GM21390 (cell line): ENCODE data around the gene MTFMT.
A peak's percentile ranks its signal among the peaks of the same experiment; 100 is the strongest.
"Not testable (repeated sequence)": the region's sequence is repeated elsewhere in the genome, so short reads cannot be mapped to it uniquely, and the experiment has no call there.

ENCODE experiments used
- ATAC-seq: cut with Tn5 transposase; IDR thresholded peaks from one replicate; pipeline ENCODE4 v1.9.1; 2021; ENCODE audit not compliant: unreplicated experiment

MTFMT gene

GRCh38 chr15:65060641-65061397, 31.4 kb upstream of the MTFMT start:
- ATAC-seq: no peak

- no peak for ATAC-seq
These were observed 30.6 kb upstream of the MTFMT start for GRCh38 chr15:65059931-65060596.

GRCh38 chr15:65059369-65059750, 29.9 kb upstream of the MTFMT start:
- no peak for ATAC-seq

GRCh38 chr15:65058394-65059368, 29.2 kb upstream of the MTFMT start:
- ATAC-seq: no peak

DNA sequence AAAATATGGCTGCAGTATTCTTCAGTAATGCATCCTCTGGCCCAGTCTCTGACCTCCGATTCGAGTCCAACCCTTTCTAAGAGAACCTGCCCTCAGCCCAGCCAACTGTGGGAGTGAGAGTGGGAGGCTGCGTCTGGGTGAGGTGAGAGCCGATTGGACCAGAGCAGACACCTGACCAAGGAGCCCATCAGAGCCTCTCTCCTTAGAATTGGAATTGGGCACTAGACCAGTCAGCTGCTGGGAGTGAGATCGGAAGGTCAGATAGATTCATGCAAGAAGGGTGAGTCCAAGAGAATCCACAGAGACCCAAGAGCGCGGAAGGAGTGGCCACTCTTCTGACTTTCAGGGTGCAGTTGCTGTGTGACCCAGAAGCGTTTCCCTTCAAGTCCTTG, 28.1 kb upstream of the MTFMT start:
- ATAC-seq: no peak

- ATAC-seq: no peak
These were observed 27.6 kb upstream of the MTFMT start for GRCh38 chr15:65056868-65057548.

DNA sequence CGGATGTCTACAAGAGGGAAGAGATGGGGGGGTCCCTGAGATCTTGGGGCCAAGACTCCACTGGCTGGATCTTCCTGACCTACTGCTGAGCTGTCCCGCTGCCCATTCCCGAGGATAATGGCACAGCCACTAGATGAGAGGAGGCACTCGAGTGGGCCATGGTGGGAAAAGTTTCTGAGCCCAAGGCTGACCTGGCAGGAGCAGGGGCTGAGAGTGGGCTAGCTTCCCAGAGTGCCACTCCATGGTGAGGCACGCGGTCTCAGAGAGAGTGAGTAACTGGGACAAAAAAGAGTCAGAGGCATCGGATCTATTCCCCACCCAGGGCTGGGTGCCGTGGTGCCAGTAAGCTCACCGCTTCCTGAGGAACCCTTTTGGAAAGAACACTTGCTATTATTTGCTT, 26.7 kb upstream of the MTFMT start:
- ATAC-seq: no peak

GRCh38 chr15:65055201-65055870, 25.9 kb upstream of the MTFMT start:
- ATAC-seq: no peak

GRCh38 chr15:65054333-65055200, 25.1 kb upstream of the MTFMT start:
- ATAC-seq: no peak

- no peak for ATAC-seq
These were observed 23.5 kb upstream of the MTFMT start for GRCh38 chr15:65052956-65053355.

DNA sequence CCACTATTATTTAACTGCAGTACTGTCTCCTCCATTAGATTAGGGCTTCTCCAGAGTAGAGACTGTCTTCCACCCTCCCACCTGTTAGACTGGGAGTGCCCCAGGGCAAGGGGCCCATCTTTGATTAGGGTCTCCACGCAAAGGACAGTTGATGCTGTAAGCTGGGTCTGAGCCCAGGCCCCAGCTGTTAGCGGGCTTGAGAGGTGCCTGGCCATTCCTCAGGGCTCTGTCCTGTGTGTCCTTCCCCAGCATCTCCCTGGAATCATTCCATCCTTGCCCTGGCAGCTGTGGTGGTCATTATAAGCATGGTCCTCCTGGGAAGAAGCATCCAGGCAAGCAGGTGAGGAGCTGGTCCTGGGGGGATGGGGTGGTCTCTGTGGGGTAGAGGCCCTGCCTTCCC, 21.8 kb upstream of the MTFMT start:
- no peak for ATAC-seq

GRCh38 chr15:65050270-65050669, 20.8 kb upstream of the MTFMT start:
- no peak for ATAC-seq

- peak; percentile 82 for ATAC-seq
These were observed 20.0 kb upstream of the MTFMT start for GRCh38 chr15:65049418-65049840.

DNA sequence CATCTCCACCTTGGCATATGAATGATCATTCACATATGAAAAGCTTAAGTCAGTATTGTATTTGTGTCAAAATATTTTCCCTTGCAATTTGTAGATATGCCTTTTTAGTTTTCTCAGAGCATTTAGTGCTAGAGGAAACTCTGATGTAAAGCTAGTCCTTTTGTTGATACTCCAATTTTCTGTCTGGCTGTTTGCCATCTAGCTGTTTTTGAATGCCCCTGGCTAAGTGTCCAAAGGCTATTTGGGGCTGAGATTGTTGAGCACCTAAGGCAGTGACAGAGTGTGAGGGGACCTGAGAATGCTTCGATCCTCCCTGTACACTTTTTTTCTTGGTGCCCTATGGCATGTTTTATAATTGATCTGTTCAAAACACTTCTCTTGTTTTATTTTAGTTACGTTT, 18.8 kb upstream of the MTFMT start:
- no peak for ATAC-seq

- no peak for ATAC-seq
These were observed 15.5 kb upstream of the MTFMT start, which contains the start of gene SLC51B for GRCh38 chr15:65044724-65045481. Gene SLC51B, plus strand, starts transcription at chr15:65045387. Its CDS starts 4,618 bp downstream, at chr15:65050005.

GRCh38 chr15:65044218-65044617, 14.8 kb upstream of the MTFMT start:
- ATAC-seq: not testable (repeated sequence)

- ATAC-seq: no peak
These were observed 13.4 kb upstream of the MTFMT start for GRCh38 chr15:65042776-65043327.

DNA sequence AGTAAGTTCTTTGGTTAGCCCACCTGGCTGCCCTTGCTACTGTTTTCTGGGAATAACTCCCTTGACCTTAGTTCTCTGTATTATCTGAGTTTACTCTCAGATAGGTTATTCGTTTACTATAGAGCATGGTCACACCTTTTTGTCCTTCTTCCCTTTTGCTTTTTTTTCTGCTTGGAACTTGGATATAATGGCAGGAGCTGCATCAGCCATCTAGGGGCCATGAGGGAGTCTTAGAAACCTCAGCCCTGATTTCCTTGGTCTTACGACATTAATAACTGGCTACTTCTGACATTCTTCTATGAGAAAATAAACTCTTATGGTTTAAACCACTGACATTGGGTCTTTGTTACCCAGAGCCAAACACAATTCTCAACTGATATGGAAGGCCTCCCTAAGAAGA, 12.3 kb upstream of the MTFMT start:
- ATAC-seq: no peak
